H9 (cell line): Measurements from ENCODE around the gene OR52N2. TPM values are rescaled to one million over a fixed set of nuclear protein-coding genes. Genes with fewer than 3 reads are reported as not detected.

Experiments
- DNase-seq: peaks from one replicate; pipeline ENCODE4 v3.0.0-alpha.2; 2017
- H2AFZ ChIP-seq: one replicate; pipeline ENCODE4 v1.6.1; 2013; ENCODE audit warnings: mild to moderate bottlenecking, low read length, control low read depth, moderate library complexity
- H2AK5ac ChIP-seq: 2 replicates; pipeline ENCODE4 v1.6.1; 2013; ENCODE audit warnings: low read length, control low read depth, mixed read lengths; ENCODE audit not compliant: insufficient read length
- H2BK120ac ChIP-seq: one replicate; pipeline ENCODE4 v1.6.1; 2013; ENCODE audit warnings: low read depth, mild to moderate bottlenecking, low read length, control low read depth, inconsistent platforms; ENCODE audit not compliant: poor library complexity, severe bottlenecking
- H2BK12ac ChIP-seq: 2 replicates; pipeline ENCODE4 v1.6.1; 2013; ENCODE audit warnings: low read length, control low read depth, mixed read lengths, low read depth; ENCODE audit not compliant: insufficient read length
- H2BK15ac ChIP-seq: 2 replicates; pipeline ENCODE4 v1.6.1; 2013; ENCODE audit warnings: low read depth, low read length, control low read depth
- H2BK20ac ChIP-seq: one replicate; pipeline ENCODE4 v1.6.1; 2013; ENCODE audit warnings: low read depth, mild to moderate bottlenecking, low read length, control low read depth, inconsistent platforms; ENCODE audit not compliant: poor library complexity, severe bottlenecking
- H2BK5ac ChIP-seq: 2 replicates; pipeline ENCODE4 v1.6.1; 2013; ENCODE audit warnings: low read length, control low read depth, mixed read lengths; ENCODE audit not compliant: insufficient read length
- H3K14ac ChIP-seq: 2 replicates; pipeline ENCODE4 v1.6.1; 2013; ENCODE audit warnings: low read length, control low read depth; ENCODE audit not compliant: insufficient read depth
- H3K18ac ChIP-seq: 2 replicates; pipeline ENCODE4 v1.6.1; 2013; ENCODE audit warnings: low read depth, mild to moderate bottlenecking, mixed read lengths, low read length, control low read depth; ENCODE audit not compliant: insufficient read length
- H3K23ac ChIP-seq: 2 replicates; pipeline ENCODE4 v1.6.1; 2013; ENCODE audit warnings: low read length, control low read depth, mixed read lengths, low read depth; ENCODE audit not compliant: insufficient read length
- H3K23me2 ChIP-seq: 2 replicates; pipeline ENCODE4 v1.6.1; 2013; ENCODE audit warnings: low read depth, mild to moderate bottlenecking, mixed read lengths, low read length, control low read depth; ENCODE audit not compliant: insufficient read length, poor library complexity, severe bottlenecking
- H3K27ac ChIP-seq: 2 replicates; pipeline ENCODE4 v1.5.1; 2013; ENCODE audit warnings: low read length, control low read depth, mixed read lengths, low read depth; ENCODE audit not compliant: insufficient read length
- H3K27me3 ChIP-seq: 2 replicates; pipeline ENCODE4 v1.6.1; 2013; ENCODE audit warnings: low read length, control low read depth, inconsistent platforms; ENCODE audit not compliant: insufficient read depth
- H3K4ac ChIP-seq: 2 replicates; pipeline ENCODE4 v1.6.1; 2013; ENCODE audit warnings: low read depth, mild to moderate bottlenecking, control low read depth, inconsistent platforms, low read length, moderate library complexity
- H3K4me1 ChIP-seq: 2 replicates; pipeline ENCODE4 v1.6.1; 2013; ENCODE audit warnings: low read length, control low read depth, inconsistent platforms; ENCODE audit not compliant: insufficient read depth
- H3K4me2 ChIP-seq: 2 replicates; pipeline ENCODE4 v1.6.1; 2013; ENCODE audit warnings: low read length, control low read depth, mixed read lengths; ENCODE audit not compliant: insufficient read length, insufficient read depth
- H3K56ac ChIP-seq: 2 replicates; pipeline ENCODE4 v1.6.1; 2013; ENCODE audit warnings: low read depth, mild to moderate bottlenecking, mixed read lengths, low read length, control low read depth; ENCODE audit not compliant: insufficient read length
- H3K79me1 ChIP-seq: 2 replicates; pipeline ENCODE4 v1.6.1; 2013; ENCODE audit warnings: low read depth, mild to moderate bottlenecking, moderate library complexity, low read length, control low read depth, inconsistent platforms; ENCODE audit not compliant: insufficient read depth, poor library complexity, severe bottlenecking
- H3K79me2 ChIP-seq: 2 replicates; pipeline ENCODE4 v1.6.1; 2013; ENCODE audit warnings: low read length, control low read depth, inconsistent platforms; ENCODE audit not compliant: insufficient read depth
- H3K9ac ChIP-seq: 2 replicates; pipeline ENCODE4 v1.6.1; 2013; ENCODE audit warnings: low read length, control low read depth, mixed read lengths; ENCODE audit not compliant: insufficient read length; ENCODE audit errors: extremely low read depth
- H3K9me3 ChIP-seq: one replicate; pipeline ENCODE4 v1.6.1; 2013; ENCODE audit warnings: low read depth, low read length, inconsistent platforms; ENCODE audit not compliant: control insufficient read depth
- H3T11ph ChIP-seq: one replicate; pipeline ENCODE4 v1.6.1; 2013; ENCODE audit warnings: mild to moderate bottlenecking, low read length, control low read depth, inconsistent platforms
- H4K20me1 ChIP-seq: one replicate; pipeline ENCODE4 v1.6.1; 2013; ENCODE audit not compliant: control insufficient read depth, insufficient read length, insufficient read depth
- H4K5ac ChIP-seq: 2 replicates; pipeline ENCODE4 v1.6.1; 2013; ENCODE audit warnings: low read depth, mild to moderate bottlenecking, mixed read lengths, low read length, control low read depth; ENCODE audit not compliant: insufficient read length
- H4K8ac ChIP-seq: replicated peaks from 2 replicates; pipeline ENCODE4 v1.6.1; 2013; ENCODE audit warnings: low read length, control low read depth, mixed read lengths, low read depth; ENCODE audit not compliant: insufficient read length
- H4K91ac ChIP-seq: 2 replicates; pipeline ENCODE4 v1.6.1; 2013; ENCODE audit warnings: low read depth, mild to moderate bottlenecking, moderate library complexity, mixed read lengths, low read length, control low read depth; ENCODE audit not compliant: insufficient read length
- H3K27ac Mint-ChIP-seq, 3 experiments: 2 replicates in 2 of 3; 3 replicates in 1 of 3; pipeline ENCODE4 v1.8.0; 2020 to 2021; ENCODE audit warnings: mixed read lengths in 3 of 3, mild to moderate bottlenecking in 1 of 3, moderate library complexity in 1 of 3
- H3K27me3 Mint-ChIP-seq: 2 replicates; pipeline ENCODE4 v1.8.0; 2021; ENCODE audit warnings: low read depth, mild to moderate bottlenecking, moderate library complexity, mixed read lengths
- H3K36me3 Mint-ChIP-seq, 3 experiments: 2 replicates in 2 of 3; 3 replicates in 1 of 3; pipeline ENCODE4 v1.8.0; 2020 to 2021; ENCODE audit warnings: low read depth in 3 of 3, mixed read lengths in 3 of 3; ENCODE audit not compliant: insufficient read depth in 1 of 3
- H3K4me1 Mint-ChIP-seq, 2 experiments: 2 replicates each; pipeline ENCODE4 v1.8.0; 2020; ENCODE audit warnings: mixed read lengths in 2 of 2
- H3K4me3 Mint-ChIP-seq, 2 experiments: 2 replicates in 1 of 2; 3 replicates in 1 of 2; pipeline ENCODE4 v1.8.0; 2020 to 2021; ENCODE audit warnings: mild to moderate bottlenecking in 2 of 2, mixed read lengths in 2 of 2, moderate library complexity in 1 of 2
- H3K9me3 Mint-ChIP-seq, 2 experiments: 2 replicates in 1 of 2; 3 replicates in 1 of 2; pipeline ENCODE4 v1.8.0; 2020; ENCODE audit warnings: mild to moderate bottlenecking in 2 of 2, mixed read lengths in 2 of 2, moderate library complexity in 1 of 2
- WGBS: extraction: QIAGEN DNeasy Blood & Tissue Kit; methylation state at CpG from one replicate; pipeline ENCODE4 v1.1.7; 2013; ENCODE audit warnings: missing lambda C conversion rate, low lambda C conversion rate, mixed read lengths; ENCODE audit not compliant: insufficient read length; ENCODE audit errors: extremely low coverage; 5-methylcytosine and 5-hydroxymethylcytosine counted together
- total RNA-seq: library from RNA; stranded (reverse); gene quantifications from 2 replicates; pipeline ENCODE4 v1.2.1, GENCODE V29; 2021
- TF ChIP-seq, protein P1 (sequence below): fragments of 200-600 bp; sonication (generic); conservative IDR thresholded peaks from 3 replicates; pipeline ENCODE4 v1.8.0; 2021; ENCODE audit warnings: antibody characterized with exemption, mild to moderate bottlenecking

OR52N2 gene
- total RNA-seq, 1 experiment from 2014 or later: not detected

- Histone ChIP-seq H2BK12ac (no peak overlapping the region), H3K4ac (no peak overlapping the region), H3K27me3 (no peaks in the 10 kb centered on the region), H2AFZ (no peak overlapping the region), H2BK15ac (no peak overlapping the region), H3K9ac (no peak overlapping the region), H3K4me2 (no peak overlapping the region), H3K23me2 (no peaks in the 10 kb centered on the region), H4K91ac (no peak overlapping the region), H2BK120ac (no peak overlapping the region), H3K4me1 (no peaks in the 10 kb centered on the region), H3T11ph (no peak overlapping the region), H3K79me2 (no peaks in the 10 kb centered on the region), H3K79me1 (no peaks in the 10 kb centered on the region), H3K56ac (no peak overlapping the region), H3K23ac (no peak overlapping the region), H4K5ac (no peak overlapping the region), H4K8ac (no peak overlapping the region), H3K14ac (no peak overlapping the region), H2AK5ac (no peak overlapping the region), H4K20me1 (no peaks in the 10 kb centered on the region), H3K18ac (no peak overlapping the region), H3K9me3 (no peaks in the 10 kb centered on the region), H2BK20ac (no peak overlapping the region), H3K27ac (no peak overlapping the region), H2BK5ac (no peak overlapping the region)
- no peaks in the 10 kb centered on the region for H3K4me1 Mint-ChIP-seq
- TF ChIP-seq, protein P1, sequence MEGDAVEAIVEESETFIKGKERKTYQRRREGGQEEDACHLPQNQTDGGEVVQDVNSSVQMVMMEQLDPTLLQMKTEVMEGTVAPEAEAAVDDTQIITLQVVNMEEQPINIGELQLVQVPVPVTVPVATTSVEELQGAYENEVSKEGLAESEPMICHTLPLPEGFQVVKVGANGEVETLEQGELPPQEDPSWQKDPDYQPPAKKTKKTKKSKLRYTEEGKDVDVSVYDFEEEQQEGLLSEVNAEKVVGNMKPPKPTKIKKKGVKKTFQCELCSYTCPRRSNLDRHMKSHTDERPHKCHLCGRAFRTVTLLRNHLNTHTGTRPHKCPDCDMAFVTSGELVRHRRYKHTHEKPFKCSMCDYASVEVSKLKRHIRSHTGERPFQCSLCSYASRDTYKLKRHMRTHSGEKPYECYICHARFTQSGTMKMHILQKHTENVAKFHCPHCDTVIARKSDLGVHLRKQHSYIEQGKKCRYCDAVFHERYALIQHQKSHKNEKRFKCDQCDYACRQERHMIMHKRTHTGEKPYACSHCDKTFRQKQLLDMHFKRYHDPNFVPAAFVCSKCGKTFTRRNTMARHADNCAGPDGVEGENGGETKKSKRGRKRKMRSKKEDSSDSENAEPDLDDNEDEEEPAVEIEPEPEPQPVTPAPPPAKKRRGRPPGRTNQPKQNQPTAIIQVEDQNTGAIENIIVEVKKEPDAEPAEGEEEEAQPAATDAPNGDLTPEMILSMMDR: no peak
- WGBS: no CpG with 5 or more reads among the region's 1 CpG
- peaks cover 3 to 6% of the 10 kb centered on the region in 2 experiments; a peak in 4 of 5 replicates for H3K9me3 Mint-ChIP-seq
- no peak for DNase-seq
- no peak overlapping the region for H3K4me3 Mint-ChIP-seq
- no peaks in the 10 kb centered on the region; the same call in 1 of the 2 replicates for H3K27me3 Mint-ChIP-seq
- H3K27ac Mint-ChIP-seq: no peak overlapping the region
- no peaks in the 10 kb centered on the region for H3K36me3 Mint-ChIP-seq
These were observed 42.3 kb downstream of the OR52N2 start for GRCh38 chr11:5851002-5851401.
